ENCODE results near the gene CCDC170.

Gene CCDC170

DNA sequence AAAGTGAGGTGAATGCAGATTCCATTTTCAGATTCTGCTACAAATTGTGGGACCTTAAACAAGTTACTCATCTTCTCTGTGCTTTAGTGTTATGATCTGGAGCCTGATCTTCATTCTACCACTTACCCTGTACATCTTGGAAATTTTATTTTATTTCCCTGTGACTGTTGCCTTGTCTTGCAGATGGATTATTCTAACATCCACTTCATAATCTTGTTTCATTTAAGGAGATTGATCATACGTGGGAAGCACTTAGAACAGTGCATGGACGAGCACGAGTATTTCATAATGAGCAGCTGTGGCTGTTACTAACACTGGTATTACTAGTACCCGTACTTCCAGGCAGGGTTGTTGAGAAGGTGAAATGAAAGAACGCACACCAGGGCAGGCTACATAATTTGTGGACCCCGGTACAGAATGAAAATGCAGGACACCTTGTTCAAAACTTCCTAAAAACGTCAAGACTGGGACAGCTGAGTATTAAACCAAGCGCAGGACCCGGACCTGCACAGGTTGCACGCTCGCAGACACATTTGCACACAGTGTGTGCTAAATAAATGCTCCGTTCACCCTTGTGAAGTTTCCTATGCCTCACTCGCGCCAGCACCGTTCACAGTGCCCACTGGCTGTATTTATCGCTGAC, 535 bp upstream of the CCDC170 start:
- DNase-seq (ENCODE audit: low spot score): no peak
- in situ Hi-C loops (cut with MboI; ENCODE audit: low pct_unique_long_range_greater_than_20kb, low sequenced_read_pairs, unreplicated experiment): no loop called here
- TF ChIP-seq, protein P1, sequence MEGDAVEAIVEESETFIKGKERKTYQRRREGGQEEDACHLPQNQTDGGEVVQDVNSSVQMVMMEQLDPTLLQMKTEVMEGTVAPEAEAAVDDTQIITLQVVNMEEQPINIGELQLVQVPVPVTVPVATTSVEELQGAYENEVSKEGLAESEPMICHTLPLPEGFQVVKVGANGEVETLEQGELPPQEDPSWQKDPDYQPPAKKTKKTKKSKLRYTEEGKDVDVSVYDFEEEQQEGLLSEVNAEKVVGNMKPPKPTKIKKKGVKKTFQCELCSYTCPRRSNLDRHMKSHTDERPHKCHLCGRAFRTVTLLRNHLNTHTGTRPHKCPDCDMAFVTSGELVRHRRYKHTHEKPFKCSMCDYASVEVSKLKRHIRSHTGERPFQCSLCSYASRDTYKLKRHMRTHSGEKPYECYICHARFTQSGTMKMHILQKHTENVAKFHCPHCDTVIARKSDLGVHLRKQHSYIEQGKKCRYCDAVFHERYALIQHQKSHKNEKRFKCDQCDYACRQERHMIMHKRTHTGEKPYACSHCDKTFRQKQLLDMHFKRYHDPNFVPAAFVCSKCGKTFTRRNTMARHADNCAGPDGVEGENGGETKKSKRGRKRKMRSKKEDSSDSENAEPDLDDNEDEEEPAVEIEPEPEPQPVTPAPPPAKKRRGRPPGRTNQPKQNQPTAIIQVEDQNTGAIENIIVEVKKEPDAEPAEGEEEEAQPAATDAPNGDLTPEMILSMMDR (IDR thresholded peaks at IDR 0.05; ENCODE audit: extremely low read depth, insufficient read depth, missing control alignments): no peak

DNA sequence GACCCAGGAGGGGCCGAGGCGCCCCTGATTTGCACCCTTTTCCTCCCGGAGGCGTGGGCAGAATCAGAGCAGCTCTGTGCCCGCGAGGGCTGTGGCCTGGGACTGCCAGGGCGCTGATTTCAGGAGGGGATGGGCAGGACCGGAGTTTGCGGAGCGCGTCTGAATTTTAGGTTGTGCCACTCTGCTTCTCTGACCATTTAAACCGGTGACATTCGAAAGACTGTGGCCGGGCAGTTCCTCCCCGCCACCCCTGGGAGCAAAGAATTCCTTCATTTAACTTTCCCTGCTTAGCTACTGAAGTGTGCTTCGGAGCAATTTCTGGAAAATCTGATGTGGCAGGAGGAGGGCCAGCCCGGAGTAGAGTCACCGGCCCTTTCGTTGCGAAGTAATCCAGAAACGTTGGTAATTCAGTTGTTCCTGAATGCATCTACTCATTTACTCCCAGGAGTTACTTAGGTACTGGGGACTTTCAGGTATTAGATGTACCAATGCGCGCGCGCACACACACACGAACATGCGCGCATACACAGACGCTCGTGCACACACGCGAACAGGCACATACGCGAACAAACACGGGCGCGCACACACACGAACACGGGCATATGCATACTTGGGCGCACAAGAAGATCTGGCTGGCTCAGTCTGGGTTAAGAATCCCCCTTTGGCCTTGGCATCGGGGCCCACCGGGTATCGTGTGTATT, 568 bp downstream of the CCDC170 start:
- TF ChIP-seq, protein P1 (IDR thresholded peaks at IDR 0.05; ENCODE audit: extremely low read depth, insufficient read depth, missing control alignments): no peak

DNA sequence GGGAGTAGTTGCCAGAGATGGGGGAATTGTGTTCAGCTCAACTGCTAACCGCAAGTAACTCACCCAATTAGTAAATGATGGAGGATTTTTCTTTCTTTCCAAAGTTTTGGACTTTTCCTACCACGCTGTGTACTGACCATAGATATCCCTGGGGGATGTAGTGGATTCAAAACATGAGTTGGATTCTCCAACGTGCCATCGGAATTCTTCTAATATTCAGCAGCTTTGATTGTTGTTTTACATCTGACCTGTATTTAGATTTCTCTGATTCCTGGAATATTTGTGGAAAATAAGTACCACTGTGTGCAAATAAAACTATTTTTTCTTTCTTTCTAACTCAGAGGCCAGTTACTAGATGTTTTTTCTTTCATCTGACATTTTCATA, 1.1 kb downstream of the CCDC170 start:
- in situ Hi-C loops (cut with MboI; ENCODE audit: low pct_unique_long_range_greater_than_20kb, low sequenced_read_pairs, unreplicated experiment): no loop called here
- DNase-seq (ENCODE audit: low spot score): no peak
- TF ChIP-seq, protein P1 (IDR thresholded peaks at IDR 0.05; ENCODE audit: extremely low read depth, insufficient read depth, missing control alignments): no peak

More for the DNA sequence above, 568 bp downstream of the CCDC170 start:
- in situ Hi-C loops (cut with MboI; ENCODE audit: low pct_unique_long_range_greater_than_20kb, low sequenced_read_pairs, unreplicated experiment): no loop called here
- DNase-seq (ENCODE audit: low spot score): peak; percentile 27

DNA sequence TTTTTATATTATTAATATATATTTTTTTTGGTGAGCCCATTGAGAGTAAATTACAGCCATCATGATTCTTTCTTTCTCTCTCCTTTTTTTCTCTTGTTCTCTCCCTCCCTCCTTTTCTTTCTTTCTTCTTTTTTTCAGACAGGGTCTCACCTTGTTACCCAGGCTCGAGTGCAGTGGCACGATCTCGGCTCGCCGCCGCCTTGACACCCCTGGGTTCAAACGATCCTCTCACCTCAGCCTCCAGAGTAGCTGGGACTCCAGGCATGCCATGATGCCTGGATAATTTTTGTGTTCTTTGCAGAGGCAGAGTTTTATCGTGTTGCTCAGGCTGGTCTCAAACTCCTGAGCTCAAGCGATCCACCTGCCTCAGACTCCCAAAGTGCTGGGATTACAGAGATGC, 1.6 kb downstream of the CCDC170 start:
- in situ Hi-C loops (cut with MboI; ENCODE audit: low pct_unique_long_range_greater_than_20kb, low sequenced_read_pairs, unreplicated experiment): no loop called here
- DNase-seq (ENCODE audit: low spot score): no peak
- TF ChIP-seq, protein P1 (IDR thresholded peaks at IDR 0.05; ENCODE audit: extremely low read depth, insufficient read depth, missing control alignments): no peak

DNA sequence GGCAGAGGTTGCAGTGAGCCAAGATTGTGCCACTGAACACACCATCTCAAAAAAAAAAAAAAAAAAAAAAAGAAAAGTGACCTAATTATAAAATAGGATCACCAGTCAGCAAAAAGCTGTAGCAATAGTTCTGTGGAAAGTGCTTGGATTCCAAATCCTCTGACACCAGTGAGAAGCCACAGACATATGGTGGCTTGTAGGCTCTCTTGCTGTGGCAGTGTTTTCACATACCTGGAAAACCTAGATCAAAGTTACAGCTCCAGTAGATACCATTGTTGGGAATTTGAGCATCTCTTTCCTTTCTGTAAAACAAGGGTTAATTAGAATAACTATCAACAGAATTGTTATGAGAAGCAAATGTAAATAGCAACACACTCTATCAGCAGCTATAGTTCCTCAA, 4.1 kb downstream of the CCDC170 start:
- TF ChIP-seq, protein P1 (IDR thresholded peaks at IDR 0.05; ENCODE audit: extremely low read depth, insufficient read depth, missing control alignments): no peak
- in situ Hi-C loops (cut with MboI; ENCODE audit: low pct_unique_long_range_greater_than_20kb, low sequenced_read_pairs, unreplicated experiment): no loop called here
- no peak for DNase-seq (ENCODE audit: low spot score)

DNA sequence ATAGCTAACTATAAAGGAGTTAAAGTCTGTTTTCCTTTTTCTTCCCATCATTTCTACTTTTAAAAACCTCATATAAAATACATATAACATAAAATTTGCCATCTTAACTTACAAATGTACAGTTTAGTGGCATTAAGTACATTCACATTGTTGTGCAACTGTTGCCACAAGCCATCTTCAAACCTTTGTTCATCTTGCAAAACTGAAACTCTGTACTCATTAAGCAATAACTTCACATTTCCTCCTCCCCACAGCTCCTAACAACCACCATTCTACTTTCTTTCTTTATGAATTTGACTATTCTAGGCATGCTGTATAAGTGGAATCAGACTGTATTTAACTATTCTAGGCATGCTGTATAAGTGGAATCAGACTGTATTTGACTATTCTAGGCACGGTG, 4.5 kb downstream of the CCDC170 start:
- no peak for DNase-seq (ENCODE audit: low spot score)
- TF ChIP-seq, protein P1 (IDR thresholded peaks at IDR 0.05; ENCODE audit: extremely low read depth, insufficient read depth, missing control alignments): no peak
- in situ Hi-C loops (cut with MboI; ENCODE audit: low pct_unique_long_range_greater_than_20kb, low sequenced_read_pairs, unreplicated experiment): no loop called here

Data from GM13977 (cell line).